Measurements from ENCODE around the gene SERINC2.
"Not testable (repeated sequence)": the region's sequence is repeated elsewhere in the genome, so short reads cannot be mapped to it uniquely, and the experiment has no call there.

The SERINC2 gene

GRCh38 chr1:31414980-31415370 is 2.0 kb downstream of the SERINC2 start:
- no peak for DNase-seq (ENCODE audit: low spot score)

DNA sequence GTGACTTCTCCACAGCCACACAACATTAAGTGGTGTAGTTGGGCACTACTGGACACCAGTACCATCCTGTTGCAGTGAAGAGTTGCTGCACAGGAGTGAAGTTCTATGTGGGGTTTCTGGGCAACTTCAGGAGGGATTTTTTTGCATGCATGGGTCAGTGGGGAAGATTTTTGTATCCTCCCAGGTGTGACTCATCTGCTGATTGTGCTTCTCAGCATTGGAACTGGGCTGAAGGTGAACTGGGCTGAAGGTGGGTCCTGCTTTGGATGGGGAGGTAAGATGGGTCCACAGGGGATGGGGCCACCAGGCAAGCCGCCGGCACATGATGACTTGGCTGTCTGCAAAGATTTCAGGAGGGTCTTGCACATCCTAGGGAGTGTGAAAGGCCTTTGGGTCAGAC is 2.6 kb downstream of the SERINC2 start:
- no peak for DNase-seq (ENCODE audit: low spot score)

DNA sequence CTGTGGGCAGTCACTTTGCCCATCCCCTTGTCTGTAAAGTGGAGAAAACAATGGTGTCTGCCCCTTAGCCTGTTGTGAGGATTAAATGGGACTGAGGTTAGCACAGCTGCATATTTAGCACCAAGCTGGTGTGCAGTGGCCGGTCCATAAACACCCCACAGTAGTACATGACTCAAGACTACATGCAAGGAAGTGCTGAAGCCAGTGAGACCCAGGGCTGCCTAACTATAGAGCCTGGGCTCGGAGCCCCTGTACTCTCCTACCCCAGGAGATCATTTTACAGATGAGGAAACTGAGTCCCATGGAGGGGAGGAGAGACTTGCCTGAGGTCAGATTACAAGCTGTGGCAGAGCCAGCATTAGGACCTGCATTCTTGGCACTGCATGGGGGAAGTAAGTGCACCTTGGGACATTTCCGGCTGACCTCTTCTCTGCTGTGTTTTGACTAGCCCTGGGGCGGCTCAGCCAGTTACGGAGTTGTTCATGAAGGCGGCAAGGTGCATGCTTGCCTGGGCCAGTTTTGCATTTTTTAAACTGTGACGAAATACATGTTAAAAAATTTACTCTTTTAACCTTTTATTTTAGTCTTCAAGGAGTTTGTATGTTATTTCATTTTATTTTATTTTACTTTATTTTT is 3.2 kb downstream of the SERINC2 start:
- no peak for DNase-seq (ENCODE audit: low spot score)

DNA sequence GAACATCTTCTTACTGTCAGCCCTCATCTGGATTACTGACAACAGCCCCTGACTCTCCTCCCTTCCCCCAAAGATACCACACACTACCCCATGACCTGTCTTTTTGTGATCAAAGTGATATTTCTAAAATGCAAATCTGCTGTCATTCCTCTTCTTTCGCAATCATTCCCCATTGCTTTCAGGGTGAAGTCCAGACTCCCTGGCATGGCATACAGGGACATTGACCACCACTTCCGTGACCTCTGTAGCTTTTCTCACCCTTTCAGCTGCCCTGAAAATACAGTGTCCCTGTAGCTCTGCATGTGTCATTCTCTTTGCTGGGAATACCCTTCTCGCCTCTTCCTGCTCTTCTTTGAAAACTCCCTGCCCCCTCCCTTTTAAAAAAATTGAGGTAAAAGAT is 4.1 kb downstream of the SERINC2 start:
- no peak for DNase-seq (ENCODE audit: low spot score)

GRCh38 chr1:31418626-31419323 is 5.8 kb downstream of the SERINC2 start:
- no peak for DNase-seq (ENCODE audit: low spot score)

DNA sequence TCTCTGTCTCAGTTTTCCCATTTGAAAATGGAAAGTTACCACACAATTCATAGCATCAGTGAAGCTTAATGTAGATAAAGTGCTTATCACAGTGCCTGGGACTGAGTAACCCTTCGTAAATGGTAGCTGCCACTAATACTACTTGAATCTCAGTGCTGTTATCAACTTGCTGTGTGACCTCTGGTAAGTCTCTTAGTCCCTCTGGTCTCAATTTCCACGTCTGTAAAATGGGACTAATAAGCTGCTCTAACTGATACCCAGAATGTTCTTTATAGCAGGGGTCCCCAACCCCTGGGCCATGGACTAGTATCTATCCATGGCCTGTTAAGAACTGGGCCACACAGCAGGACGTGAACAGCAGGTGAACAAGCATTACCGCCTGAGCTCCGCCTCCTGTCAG is 7.7 kb downstream of the SERINC2 start:
- no peak for DNase-seq (ENCODE audit: low spot score)

GRCh38 chr1:31421371-31422040 is 8.5 kb downstream of the SERINC2 start:
- DNase-seq (ENCODE audit: low spot score): no peak

GRCh38 chr1:31422505-31423319 is 9.7 kb downstream of the SERINC2 start:
- peak; percentile 92 for DNase-seq (ENCODE audit: low spot score)

DNA sequence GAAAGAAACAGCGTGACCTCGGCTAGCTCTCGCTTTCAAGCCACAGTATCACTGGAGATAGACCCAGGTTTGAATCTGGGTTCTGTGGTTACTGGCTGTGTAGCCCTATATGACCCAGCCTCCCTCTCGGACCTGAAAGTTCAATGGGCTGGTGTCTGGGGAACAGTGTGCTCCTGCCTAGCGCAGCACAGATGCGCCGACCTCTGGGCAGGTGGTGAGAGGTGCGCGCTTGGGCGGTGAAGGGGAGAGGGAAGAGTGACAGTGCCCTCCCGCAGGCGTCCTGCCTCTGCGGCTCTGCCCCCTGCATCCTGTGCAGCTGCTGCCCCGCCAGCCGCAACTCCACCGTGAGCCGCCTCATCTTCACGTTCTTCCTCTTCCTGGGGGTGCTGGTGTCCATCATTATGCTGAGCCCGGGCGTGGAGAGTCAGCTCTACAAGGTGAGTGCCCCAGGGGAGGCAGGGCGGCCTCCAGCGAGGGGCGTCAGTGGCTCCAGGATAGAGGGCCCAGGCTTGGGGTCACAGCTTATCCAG is 10.5 kb downstream of the SERINC2 start:
- no peak for DNase-seq (ENCODE audit: low spot score)

- no peak for DNase-seq (ENCODE audit: low spot score)
These were observed 11.6 kb downstream of the SERINC2 start for GRCh38 chr1:31424568-31424967.

DNA sequence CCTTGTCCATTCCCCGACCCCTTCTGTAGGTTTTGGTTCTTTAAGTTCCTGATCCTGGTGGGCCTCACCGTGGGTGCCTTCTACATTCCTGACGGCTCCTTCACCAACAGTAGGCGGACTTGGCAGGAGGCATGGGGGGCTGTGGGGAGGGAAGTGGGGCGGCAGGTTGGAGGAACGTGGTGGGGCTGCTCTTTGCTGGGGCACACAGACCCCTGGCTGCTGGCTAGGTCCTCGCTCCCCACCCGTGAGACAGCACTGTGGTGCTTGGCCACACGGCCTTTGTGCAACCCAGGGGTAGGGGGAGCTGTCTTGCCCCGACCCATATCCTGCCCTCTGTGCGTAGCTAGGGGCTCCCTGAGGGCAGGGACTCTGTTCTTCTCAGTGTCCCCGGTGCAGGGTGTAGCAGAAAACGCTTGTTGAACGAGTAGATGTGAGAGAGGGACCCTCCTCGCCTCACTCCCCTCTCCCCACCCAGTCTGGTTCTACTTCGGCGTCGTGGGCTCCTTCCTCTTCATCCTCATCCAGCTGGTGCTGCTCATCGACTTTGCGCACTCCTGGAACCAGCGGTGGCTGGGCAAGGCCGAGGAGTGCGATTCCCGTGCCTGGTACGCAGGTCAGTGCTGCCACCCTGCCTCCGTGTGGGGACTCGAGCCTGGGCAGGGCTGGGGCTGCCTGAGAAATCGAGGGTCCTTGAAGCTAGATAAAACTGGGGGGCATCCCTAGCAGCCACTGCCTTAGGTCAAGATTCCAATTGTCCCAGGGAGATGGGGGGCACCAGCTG is 12.5 kb downstream of the SERINC2 start:
- no peak for DNase-seq (ENCODE audit: low spot score)

- DNase-seq (ENCODE audit: low spot score): no peak
These were observed 13.4 kb downstream of the SERINC2 start for GRCh38 chr1:31426249-31426922.

DNA sequence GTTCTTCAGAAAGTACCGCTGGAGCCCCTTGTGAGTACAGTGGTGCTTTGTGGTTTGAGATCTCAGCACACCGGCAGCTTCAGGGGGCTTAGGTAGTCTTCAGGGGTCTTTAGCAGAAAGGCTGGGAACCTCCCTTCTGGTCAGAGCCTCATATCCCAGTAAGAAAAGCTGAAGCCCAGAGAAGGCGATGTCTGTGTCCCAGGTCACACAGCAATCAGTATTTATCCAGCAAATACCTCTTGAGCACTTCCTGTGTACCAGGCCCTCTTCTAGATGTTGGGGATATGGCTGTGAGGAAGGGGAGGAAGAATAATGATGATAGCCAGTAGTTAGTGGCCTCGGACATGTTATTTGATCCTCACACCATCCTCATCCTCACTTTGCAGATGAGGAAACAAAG is 14.3 kb downstream of the SERINC2 start:
- no peak for DNase-seq (ENCODE audit: low spot score)

DNA sequence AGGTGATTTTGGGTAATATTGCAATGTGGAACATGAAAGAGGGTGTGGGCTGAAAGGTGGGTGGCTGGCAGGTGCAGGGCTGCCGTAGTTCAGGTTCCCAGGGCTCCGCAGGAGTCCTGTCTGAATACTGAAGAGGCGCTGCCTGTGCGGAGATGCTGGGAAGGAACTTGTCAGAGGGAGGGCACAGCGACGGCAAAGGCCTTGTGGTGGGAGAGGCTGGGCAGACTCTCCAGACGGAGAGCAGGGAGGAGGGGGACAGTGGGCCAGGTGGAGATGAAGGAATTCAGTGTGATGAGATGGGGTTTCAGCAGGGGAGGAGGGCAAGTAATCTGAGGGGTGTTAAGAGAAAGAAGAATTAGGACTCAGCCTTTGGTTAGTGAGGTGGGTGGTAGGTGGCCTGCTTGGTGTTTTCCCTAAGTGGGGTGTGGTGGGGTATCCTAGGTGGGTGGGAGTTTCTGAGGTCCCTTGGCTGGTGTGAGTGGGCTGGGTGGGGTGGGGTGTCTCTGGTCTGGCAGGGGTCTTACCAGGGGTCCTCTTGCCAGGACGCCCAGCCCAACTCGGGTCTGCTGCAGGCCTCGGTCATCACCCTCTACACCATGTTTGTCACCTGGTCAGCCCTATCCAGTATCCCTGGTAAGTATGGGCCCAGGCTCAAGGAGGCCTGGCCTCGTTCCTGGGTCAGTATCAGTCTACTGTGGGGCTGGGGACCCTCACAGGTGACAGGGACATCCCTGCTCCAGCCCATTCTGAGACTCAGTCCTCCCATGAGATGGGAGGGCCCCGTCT is 15.6 kb downstream of the SERINC2 start:
- no peak for DNase-seq (ENCODE audit: low spot score)

GRCh38 chr1:31429583-31429982 is 16.6 kb downstream of the SERINC2 start:
- no peak for DNase-seq (ENCODE audit: low spot score)

DNA sequence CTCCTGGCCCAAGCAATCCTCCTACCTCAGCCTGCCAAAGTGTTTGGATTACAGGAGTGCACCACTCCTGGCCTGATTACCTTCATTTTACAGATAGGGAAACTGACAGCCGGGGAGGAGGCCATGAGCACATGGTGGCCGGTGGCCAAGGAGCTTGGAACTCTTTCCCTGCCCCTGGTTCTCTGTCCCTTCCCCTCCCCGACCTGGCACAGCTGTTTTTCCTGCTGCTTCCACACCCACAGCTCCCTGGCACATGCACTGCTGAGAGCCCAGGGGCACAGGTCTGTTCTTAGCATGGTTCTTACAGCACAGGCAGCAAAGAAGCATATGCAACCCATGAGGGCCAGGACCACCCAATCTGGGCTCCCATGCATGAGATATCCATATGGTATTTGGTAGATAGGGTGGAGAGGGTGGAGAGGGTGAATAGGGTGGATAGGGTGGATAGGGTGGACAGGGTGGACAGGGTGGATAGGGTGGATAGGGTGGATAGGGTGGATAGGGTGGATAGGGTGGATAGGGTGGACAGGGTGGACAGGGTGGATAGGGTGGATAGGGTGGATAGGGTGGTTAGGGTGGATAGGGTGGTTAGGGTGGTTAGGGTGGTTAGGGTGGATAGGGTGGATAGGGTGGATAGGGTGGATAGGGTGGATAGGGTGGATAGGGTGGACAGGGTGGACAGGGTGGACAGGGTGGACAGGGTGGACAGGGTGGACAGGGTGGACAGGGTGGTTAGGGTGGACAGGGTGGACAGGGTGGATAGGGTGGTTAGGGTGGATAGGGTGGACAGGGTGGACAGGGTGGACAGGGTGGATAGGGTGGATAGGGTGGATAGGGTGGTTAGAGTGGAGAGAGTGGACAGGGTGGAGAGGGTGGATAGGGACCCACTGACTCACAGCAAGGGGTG is 18.6 kb downstream of the SERINC2 start:
- DNase-seq (ENCODE audit: low spot score): not testable (repeated sequence)

DNA sequence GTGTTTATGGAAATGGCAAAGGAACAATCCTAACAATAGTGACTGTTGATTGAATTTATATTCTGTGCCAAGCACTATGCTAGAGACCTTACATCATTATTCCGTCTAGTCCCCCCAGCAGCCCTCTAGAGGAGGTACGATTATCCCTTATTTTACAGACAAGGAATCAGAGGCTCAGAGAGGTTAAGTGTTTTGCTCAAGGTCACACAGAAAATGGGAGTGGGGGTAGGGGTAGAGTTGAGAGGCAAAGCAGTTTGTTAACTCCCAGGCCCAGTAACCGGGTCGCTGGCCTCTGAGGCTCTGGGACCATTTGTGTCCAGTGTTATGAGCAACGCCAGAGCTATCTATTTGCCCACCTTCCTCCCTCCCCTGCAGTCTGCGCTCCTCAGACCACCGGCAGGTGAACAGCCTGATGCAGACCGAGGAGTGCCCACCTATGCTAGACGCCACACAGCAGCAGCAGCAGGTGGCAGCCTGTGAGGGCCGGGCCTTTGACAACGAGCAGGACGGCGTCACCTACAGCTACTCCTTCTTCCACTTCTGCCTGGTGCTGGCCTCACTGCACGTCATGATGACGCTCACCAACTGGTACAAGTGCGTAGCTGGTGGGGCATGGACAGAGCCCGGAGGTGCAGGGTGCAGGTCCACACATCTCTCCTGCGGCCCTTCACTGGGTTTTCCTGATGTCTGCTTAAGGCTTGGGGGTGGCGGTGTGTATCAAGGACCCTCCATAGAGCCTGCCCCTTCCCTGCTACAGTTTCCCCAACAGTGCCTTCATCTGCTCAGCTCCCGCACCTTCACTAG is 19.8 kb downstream of the SERINC2 start:
- DNase-seq (ENCODE audit: low spot score): no peak

DNA sequence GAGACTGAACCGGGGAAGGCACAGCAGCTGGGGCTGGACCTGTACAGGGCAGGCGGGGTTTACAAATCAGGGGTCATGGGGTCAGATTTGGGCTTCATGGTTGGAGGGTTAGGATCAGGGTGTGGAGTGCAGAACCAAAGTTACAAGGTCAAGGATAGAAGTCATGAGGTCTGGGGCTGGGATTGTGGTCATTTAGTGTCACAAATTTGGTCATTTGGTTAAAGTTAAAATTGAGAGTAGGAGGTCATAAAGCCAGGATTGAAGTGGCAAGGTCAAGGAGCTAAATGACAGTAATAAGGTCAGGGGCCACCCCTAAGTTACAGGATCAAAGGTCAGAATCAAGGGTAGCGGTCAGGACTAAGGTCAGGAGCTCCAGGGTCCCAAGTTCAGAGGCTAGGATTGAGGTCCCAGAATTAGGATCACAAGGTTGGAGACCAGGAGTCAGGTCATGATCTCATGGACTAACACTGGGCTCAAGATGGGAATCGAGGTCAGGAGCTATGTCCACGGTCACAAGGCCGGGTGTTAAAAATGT is 20.4 kb downstream of the SERINC2 start:
- no peak for DNase-seq (ENCODE audit: low spot score)
